Endothelial cell of umbilical vein (primary cell): ENCODE measurements around the gene ERCC4.

ENCODE experiments used
- TF ChIP-seq, protein P1 (sequence below), 2 donors: IDR thresholded peaks; 1 replicate in 1 of 2; 2 replicates in 1 of 2; pipeline ENCODE4 v1.5.1; 2011; ENCODE audit warnings: low read length in 2 of 2, mild to moderate bottlenecking in 2 of 2, moderate library complexity in 2 of 2, control low read depth in 1 of 2, inconsistent platforms in 1 of 2, low read depth in 1 of 2; ENCODE audit not compliant: insufficient read depth in 1 of 2; ENCODE audit errors: extremely low read depth in 1 of 2
- TF ChIP-seq, protein P2 (sequence below): IDR thresholded peaks from 2 replicates; pipeline ENCODE4 v1.6.1; 2011; ENCODE audit not compliant: insufficient read depth, insufficient read length

DNA sequence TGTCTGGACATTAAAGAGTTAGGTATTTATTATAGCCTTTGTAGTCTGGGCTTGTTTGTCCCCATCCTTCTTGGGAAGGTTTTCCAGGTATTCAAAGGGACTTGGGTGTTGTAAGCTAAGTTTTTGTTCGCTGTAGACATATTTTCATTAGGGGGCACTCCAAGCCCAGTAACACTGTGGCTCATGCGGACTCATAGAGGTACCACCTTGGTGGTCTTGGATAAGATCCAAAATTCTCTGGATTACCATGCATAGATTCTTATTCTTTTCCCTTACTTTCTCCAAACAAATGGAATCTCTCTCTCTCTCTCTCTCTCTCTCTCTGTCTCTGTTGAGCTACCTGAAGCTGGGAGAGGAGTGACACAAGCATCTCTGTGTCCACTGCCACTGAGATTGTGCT lies 48.9 kb downstream of the ERCC4 start:
- TF ChIP-seq, protein P1, sequence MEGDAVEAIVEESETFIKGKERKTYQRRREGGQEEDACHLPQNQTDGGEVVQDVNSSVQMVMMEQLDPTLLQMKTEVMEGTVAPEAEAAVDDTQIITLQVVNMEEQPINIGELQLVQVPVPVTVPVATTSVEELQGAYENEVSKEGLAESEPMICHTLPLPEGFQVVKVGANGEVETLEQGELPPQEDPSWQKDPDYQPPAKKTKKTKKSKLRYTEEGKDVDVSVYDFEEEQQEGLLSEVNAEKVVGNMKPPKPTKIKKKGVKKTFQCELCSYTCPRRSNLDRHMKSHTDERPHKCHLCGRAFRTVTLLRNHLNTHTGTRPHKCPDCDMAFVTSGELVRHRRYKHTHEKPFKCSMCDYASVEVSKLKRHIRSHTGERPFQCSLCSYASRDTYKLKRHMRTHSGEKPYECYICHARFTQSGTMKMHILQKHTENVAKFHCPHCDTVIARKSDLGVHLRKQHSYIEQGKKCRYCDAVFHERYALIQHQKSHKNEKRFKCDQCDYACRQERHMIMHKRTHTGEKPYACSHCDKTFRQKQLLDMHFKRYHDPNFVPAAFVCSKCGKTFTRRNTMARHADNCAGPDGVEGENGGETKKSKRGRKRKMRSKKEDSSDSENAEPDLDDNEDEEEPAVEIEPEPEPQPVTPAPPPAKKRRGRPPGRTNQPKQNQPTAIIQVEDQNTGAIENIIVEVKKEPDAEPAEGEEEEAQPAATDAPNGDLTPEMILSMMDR (IDR thresholded peaks at IDR 0.05; ENCODE audit: extremely low read depth in 1 of 2, insufficient read depth in 1 of 2, low read depth in 1 of 2, low read length in 2 of 2) = no peak
- TF ChIP-seq, protein P2, sequence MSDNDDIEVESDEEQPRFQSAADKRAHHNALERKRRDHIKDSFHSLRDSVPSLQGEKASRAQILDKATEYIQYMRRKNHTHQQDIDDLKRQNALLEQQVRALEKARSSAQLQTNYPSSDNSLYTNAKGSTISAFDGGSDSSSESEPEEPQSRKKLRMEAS = no peak
